Mammary epithelial cell (primary cell): ENCODE data around the gene MAP3K5.

Source experiments
- CTCF ChIP-seq, 2 donors: IDR thresholded peaks in 1 of 2; conservative IDR thresholded peaks in 1 of 2; 2 replicates each; pipeline ENCODE4 v1.5.1; 2011 to 2012; ENCODE audit warnings: inconsistent platforms in 2 of 2, low read length in 2 of 2, mild to moderate bottlenecking in 2 of 2, control low read depth in 1 of 2, low read depth in 1 of 2; ENCODE audit not compliant: insufficient read depth in 1 of 2; ENCODE audit errors: extremely low read depth in 1 of 2
- EZH2 ChIP-seq: IDR thresholded peaks from 2 replicates; pipeline ENCODE4 v1.6.1; 2012; ENCODE audit warnings: low read length, inconsistent platforms, borderline replicate concordance

- TF ChIP-seq CTCF (conservative IDR thresholded peaks at IDR 0.05 in 1 of 2, IDR thresholded peaks at IDR 0.05 in 1 of 2; ENCODE audit: extremely low read depth in 1 of 2, insufficient read depth in 1 of 2, low read depth in 1 of 2, low read length in 2 of 2) (no peak), EZH2 (no peak)
Observed at GRCh38 chr6:136553166-136553787, 239.0 kb downstream of the MAP3K5 start.
